ENCODE data around the gene EPS8L3. TPM values are rescaled to one million over a fixed set of nuclear protein-coding genes. Genes with fewer than 3 reads are reported as not detected.
"Not testable (repeated sequence)": the region's sequence is repeated elsewhere in the genome, so short reads cannot be mapped to it uniquely, and the experiment has no call there.

The EPS8L3 gene
- total RNA-seq, 1 experiment from 2014 or later = 46.6 TPM

DNA sequence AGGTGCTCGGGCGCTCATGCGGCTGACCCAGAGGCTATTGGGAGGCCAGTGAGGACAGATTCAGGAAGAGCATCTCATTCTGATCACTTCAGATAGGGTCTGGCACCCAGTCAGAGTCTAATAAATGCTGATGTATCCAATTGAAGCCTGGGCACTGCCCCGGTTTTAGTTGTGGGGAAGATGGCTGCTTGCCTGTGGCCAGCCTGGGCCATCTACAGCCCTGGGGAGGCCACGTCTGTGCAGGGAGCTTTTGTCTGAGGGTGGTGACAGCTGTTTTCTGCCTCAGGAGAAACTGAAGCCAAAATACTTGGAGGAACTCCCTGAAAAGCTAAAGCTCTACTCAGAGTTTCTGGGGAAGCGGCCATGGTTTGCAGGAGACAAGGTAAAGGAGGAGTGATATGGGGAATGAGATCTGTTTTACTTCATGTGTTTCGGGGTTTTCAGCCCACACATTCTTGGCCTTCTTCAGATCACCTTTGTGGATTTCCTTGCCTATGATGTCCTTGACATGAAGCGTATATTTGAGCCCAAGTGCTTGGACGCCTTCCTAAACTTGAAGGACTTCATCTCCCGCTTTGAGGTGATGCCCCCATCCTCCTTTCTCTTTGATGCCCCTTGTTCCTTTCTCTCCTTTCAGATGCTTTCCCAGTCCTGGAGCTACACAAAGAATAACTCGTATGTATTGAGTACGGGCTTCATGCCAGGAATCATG is 48.9 kb downstream of the EPS8L3 start:
- Mint-ChIP-seq H3K9me3 (ENCODE audit: low read depth, unreplicated experiment) (no peaks in the 10 kb centered on the region), H3K4me1 (ENCODE audit: low read depth, unreplicated experiment) (no peaks in the 10 kb centered on the region), H3K4me3 (ENCODE audit: low read depth, unreplicated experiment) (no peak overlapping the region), H3K27me3 (ENCODE audit: unreplicated experiment) (peaks cover 13% of the 10 kb centered on the region), H3K27ac (ENCODE audit: unreplicated experiment) (no peak overlapping the region), H3K36me3 (ENCODE audit: insufficient read depth, unreplicated experiment) (no peaks in the 10 kb centered on the region)
- CTCF ChIA-PET = no interaction called here
- no peak for DNase-seq
- BruUV-seq (replicated peaks) = no TSS peak
- intact Hi-C loops (cut with micrococcal nuclease; ENCODE audit: unreplicated experiment) = loop anchor here (5.0 kb wide), 1 partner anchor 267 kb away; the partner anchor contains the start of gene AHCYL1
- TF ChIP-seq, protein P1, sequence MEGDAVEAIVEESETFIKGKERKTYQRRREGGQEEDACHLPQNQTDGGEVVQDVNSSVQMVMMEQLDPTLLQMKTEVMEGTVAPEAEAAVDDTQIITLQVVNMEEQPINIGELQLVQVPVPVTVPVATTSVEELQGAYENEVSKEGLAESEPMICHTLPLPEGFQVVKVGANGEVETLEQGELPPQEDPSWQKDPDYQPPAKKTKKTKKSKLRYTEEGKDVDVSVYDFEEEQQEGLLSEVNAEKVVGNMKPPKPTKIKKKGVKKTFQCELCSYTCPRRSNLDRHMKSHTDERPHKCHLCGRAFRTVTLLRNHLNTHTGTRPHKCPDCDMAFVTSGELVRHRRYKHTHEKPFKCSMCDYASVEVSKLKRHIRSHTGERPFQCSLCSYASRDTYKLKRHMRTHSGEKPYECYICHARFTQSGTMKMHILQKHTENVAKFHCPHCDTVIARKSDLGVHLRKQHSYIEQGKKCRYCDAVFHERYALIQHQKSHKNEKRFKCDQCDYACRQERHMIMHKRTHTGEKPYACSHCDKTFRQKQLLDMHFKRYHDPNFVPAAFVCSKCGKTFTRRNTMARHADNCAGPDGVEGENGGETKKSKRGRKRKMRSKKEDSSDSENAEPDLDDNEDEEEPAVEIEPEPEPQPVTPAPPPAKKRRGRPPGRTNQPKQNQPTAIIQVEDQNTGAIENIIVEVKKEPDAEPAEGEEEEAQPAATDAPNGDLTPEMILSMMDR (IDR thresholded peaks at IDR 0.05; ENCODE audit: unreplicated experiment) = no peak

DNA sequence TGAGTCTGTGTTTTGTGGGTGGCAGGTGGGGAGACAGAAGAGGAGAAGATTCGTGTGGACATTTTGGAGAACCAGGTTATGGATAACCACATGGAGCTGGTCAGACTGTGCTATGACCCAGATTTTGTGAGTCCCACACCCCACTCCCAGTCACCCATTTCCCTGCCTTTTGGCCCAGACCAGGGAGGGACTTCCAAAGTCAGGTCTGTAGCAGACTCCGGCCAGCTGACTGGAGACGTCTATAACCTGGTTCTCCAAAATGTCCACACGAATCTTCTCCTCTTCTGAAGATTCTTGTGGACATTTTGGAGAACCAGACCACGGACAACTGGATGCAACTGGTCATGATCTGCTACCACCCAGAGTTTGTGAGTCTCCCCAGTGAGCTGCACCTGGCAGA is 50.1 kb downstream of the EPS8L3 start:
- Mint-ChIP-seq H3K27ac (ENCODE audit: unreplicated experiment) (no peak overlapping the region), H3K4me3 (ENCODE audit: low read depth, unreplicated experiment) (no peak overlapping the region), H3K36me3 (ENCODE audit: insufficient read depth, unreplicated experiment) (no peaks in the 10 kb centered on the region), H3K9me3 (ENCODE audit: low read depth, unreplicated experiment) (no peaks in the 10 kb centered on the region), H3K4me1 (ENCODE audit: low read depth, unreplicated experiment) (no peaks in the 10 kb centered on the region), H3K27me3 (ENCODE audit: unreplicated experiment) (peaks cover 13% of the 10 kb centered on the region)
- intact Hi-C loops (cut with micrococcal nuclease; ENCODE audit: unreplicated experiment) = no loop called here
- BruUV-seq (replicated peaks) = no TSS peak
- no peak for DNase-seq
- CTCF ChIA-PET = no interaction called here
- TF ChIP-seq, protein P1 (IDR thresholded peaks at IDR 0.05; ENCODE audit: unreplicated experiment) = no peak

DNA sequence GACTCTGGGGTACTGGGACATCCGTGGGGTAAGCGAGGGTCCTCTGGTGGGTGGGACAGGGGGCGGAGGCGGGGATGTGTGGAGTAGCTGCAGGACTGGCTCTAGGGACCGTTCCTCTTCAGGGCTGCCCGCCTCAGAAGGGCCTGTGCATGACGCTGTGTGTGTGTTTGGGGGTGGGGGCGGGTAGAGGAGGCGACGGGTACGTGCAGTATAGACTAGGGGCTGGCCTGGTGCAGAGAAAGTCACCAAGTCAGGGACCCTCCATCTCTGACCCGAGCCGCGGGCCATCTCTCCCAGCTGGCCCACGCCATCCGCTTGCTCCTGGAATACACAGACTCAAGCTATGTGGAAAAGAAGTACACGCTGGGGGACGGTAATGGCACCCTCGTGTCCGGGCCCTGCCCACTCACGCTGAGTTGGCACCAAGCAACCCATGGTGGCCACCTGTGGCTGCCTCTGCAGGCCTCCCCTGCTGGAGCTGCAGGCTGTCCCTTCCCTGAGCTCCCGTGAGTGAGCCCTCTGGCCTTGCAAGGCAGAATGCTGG is 51.3 kb downstream of the EPS8L3 start:
- H3K27ac Mint-ChIP-seq (ENCODE audit: unreplicated experiment) = no peak overlapping the region
- intact Hi-C loops (cut with micrococcal nuclease; ENCODE audit: unreplicated experiment) = no loop called here
- no peaks in the 10 kb centered on the region for H3K36me3 Mint-ChIP-seq (ENCODE audit: insufficient read depth, unreplicated experiment)
- BruUV-seq (replicated peaks) = no TSS peak
- CTCF ChIA-PET = no interaction called here
- peaks cover 13% of the 10 kb centered on the region for H3K27me3 Mint-ChIP-seq (ENCODE audit: unreplicated experiment)
- no peaks in the 10 kb centered on the region for H3K4me1 Mint-ChIP-seq (ENCODE audit: low read depth, unreplicated experiment)
- no peaks in the 10 kb centered on the region for H3K9me3 Mint-ChIP-seq (ENCODE audit: low read depth, unreplicated experiment)
- TF ChIP-seq, protein P1 (IDR thresholded peaks at IDR 0.05; ENCODE audit: unreplicated experiment) = no peak
- H3K4me3 Mint-ChIP-seq (ENCODE audit: low read depth, unreplicated experiment) = no peak overlapping the region
- no peak for DNase-seq

DNA sequence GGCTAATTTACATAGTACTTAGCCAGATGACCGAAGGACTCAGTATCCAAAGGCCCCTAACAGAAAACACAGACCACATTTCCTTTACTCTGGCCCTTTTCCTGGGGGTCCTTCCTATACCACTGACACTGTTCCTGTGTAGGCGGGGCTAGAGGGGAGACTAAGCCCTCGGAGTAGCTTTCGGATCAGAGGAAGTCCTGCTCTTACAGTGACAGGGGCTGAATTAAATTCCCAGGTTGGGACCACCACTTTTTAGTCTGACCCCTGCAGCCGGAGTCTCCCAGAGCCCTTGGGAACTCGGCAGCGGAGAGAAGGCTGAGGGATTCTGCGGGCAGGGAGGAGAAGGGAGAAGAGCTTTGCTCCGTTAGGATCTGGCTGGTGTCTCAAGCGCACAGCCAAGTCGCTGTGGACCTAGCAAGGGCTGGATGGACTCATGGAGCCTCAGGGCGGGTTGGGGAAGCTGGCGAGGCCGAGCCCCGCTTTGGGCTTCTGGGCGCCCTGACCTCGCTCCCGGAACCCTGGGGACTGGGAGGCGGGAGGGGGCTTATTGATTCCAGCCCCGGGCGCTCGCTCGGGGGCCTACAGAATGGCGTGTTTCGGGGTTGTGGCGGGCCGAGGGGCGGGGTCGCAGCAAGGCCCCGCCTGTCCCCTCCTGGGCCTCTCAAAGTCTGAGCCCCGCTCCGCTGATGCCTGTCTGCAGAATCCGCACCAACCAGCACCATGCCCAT is 52.0 kb downstream of the EPS8L3 start, which contains the start of gene GSTM5:
Gene GSTM5, plus strand, starts transcription at position 659 of the 728 bp plus-strand sequence. Its CDS starts 62 bp downstream, at position 721.
- H3K4me3 Mint-ChIP-seq (ENCODE audit: low read depth, unreplicated experiment); H3K9me3 Mint-ChIP-seq (ENCODE audit: low read depth, unreplicated experiment); BruUV-seq (replicated peaks); H3K27ac Mint-ChIP-seq (ENCODE audit: unreplicated experiment); H3K4me1 Mint-ChIP-seq (ENCODE audit: low read depth, unreplicated experiment); CTCF ChIA-PET; DNase-seq; H3K36me3 Mint-ChIP-seq (ENCODE audit: insufficient read depth, unreplicated experiment); intact Hi-C loops (cut with micrococcal nuclease; ENCODE audit: unreplicated experiment): not testable (repeated sequence)
- peaks cover 13% of the 10 kb centered on the region for H3K27me3 Mint-ChIP-seq (ENCODE audit: unreplicated experiment)

DNA sequence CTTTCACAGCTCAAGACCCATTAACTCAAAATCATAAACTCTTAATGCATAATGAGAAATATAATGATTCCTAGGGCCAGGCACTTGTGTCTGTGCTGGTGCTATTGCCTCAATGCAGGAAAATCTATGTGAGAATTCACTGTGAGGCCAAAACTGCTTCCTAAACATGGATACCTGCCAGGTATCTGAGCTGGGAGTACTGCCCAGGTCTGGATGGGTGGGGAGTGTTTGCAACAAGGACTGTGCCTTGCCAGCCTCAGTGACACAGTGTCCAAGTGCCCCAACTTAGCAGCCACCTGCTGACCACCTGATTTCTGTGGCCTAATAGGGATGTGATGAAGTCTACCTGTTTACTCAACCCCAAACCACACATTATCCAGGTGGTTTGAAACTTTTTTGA is 53.9 kb downstream of the EPS8L3 start:
- H3K27ac Mint-ChIP-seq (ENCODE audit: unreplicated experiment); intact Hi-C loops (cut with micrococcal nuclease; ENCODE audit: unreplicated experiment); H3K4me1 Mint-ChIP-seq (ENCODE audit: low read depth, unreplicated experiment); CTCF ChIA-PET; H3K9me3 Mint-ChIP-seq (ENCODE audit: low read depth, unreplicated experiment); DNase-seq; H3K36me3 Mint-ChIP-seq (ENCODE audit: insufficient read depth, unreplicated experiment); H3K4me3 Mint-ChIP-seq (ENCODE audit: low read depth, unreplicated experiment); BruUV-seq (replicated peaks): not testable (repeated sequence)
- peaks cover 16% of the 10 kb centered on the region for H3K27me3 Mint-ChIP-seq (ENCODE audit: unreplicated experiment)

DNA sequence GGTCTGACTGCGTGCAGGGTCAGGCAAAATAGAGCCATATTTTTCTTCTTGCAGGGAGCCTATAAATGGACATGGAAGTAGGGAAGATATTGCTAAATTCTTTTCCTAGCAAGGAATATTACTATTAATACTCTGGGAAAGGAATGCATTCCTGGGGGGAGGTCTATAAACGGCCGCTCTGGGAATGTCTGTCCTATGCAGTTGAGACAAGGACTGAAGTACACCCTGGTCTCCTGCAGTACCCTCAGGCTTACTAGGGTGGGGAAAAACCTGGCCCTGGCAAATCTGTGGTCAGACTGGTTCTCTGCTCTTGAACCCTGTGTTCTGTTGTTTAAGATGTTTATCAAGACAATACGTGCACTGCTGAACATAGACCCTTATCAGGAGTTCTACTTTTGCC is 54.8 kb downstream of the EPS8L3 start:
- H3K27ac Mint-ChIP-seq (ENCODE audit: unreplicated experiment); H3K4me3 Mint-ChIP-seq (ENCODE audit: low read depth, unreplicated experiment); H3K4me1 Mint-ChIP-seq (ENCODE audit: low read depth, unreplicated experiment); H3K36me3 Mint-ChIP-seq (ENCODE audit: insufficient read depth, unreplicated experiment); DNase-seq; H3K9me3 Mint-ChIP-seq (ENCODE audit: low read depth, unreplicated experiment); CTCF ChIA-PET; intact Hi-C loops (cut with micrococcal nuclease; ENCODE audit: unreplicated experiment); BruUV-seq (replicated peaks): not testable (repeated sequence)
- peaks cover 19% of the 10 kb centered on the region for H3K27me3 Mint-ChIP-seq (ENCODE audit: unreplicated experiment)
